Skin epidermis (tissue), 12 donors: Measurements from ENCODE around the gene CTSW.
A peak's percentile ranks its signal among the peaks of the same experiment; 100 is the strongest.

Experiments used
- H3K27ac ChIP-seq, 21 experiments: fragments of 200-600 bp; sonication (generic) in 11 of 21; one replicate each; pipeline ENCODE4 v1.5.0; 2020; ENCODE audit warnings: mild to moderate bottlenecking in 3 of 21, inconsistent platforms in 2 of 21, moderate library complexity in 2 of 21
- H3K4me3 ChIP-seq, 7 experiments: fragments of 200-600 bp; sonication (generic) in 2 of 7; one replicate each; pipeline ENCODE4 v1.5.0; 2020; ENCODE audit warnings: inconsistent platforms in 2 of 7, mild to moderate bottlenecking in 2 of 7, moderate library complexity in 1 of 7

CTSW gene

GRCh38 chr11:65895482-65895981 is 15.9 kb downstream of the CTSW start:
- no peak overlapping the region for H3K27ac ChIP-seq
- H3K4me3 ChIP-seq: no peak overlapping the region

DNA sequence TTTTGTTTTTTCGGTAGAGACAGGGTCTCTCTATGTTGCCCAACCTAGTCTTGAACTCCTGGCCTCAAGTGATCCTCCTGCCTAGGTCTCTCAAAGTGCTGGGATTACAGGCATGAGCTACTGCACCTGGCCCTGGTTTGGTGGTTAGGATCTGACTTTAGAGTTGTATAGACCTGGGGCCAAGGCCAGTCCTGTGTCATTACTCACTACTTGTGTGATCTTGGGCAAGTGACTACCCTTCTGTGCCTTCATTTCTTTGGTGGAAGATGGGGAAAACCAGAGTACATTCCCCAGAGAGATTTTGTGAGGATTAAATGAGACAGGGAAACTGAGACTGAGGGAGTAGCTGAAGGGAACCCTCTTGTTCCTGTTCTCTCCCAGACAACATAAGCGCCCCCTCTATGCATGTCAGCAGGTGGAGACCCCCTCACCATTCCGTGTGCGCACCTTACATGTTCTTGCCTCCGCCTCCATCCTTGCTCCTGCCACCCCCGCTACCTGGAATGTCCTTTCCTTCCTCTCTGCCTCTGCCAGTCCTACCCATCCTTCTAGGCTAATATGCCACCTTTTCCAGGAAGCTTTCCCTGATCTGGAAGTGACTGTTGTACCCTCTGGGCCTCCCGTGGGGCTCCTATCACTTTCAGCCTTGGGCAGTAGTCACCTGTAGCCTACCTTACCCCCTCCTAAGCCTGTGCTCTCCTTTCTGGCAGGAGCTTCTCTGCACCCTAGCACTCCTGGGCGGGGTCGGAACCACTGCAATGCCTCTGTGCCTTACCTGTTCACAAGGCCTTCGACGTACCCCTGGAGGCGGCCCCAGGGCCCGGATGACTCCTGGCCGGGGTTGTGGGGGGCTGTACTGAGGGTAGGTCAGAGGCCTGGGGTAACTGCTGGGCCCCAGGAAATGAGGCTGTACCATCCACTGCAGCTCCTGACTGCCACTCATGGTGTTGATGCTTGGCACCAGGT is 16.7 kb downstream of the CTSW start:
- Histone ChIP-seq H3K27ac (peak overlapping the region in 2 of 21 experiments; percentile 6 to 14), H3K4me3 (no peak overlapping the region)

DNA sequence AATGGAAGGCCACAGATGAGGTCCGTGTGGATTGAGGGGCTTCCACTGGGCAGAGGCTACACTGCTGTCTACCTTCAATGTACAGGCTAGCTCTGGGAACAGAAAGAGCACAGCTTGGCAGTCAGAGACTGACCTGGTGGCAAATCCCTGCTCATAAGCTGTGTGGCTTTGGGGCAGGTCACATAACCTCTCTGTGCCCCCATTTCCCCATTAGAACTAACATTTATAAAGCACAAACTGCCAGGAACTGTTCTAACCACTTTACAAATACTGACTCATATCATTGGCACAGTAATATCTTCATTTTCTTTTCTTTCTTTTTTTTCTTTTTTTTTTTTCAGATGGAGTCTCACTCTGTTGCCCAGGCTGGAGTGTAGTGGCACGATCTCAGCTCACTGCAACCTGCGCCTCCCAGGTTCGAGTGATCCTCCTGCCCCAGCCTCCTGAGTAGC is 17.4 kb downstream of the CTSW start:
- no peak overlapping the region for H3K4me3 ChIP-seq
- H3K27ac ChIP-seq: peak overlapping the region in 2 of 21 experiments; percentile 6 to 14

DNA sequence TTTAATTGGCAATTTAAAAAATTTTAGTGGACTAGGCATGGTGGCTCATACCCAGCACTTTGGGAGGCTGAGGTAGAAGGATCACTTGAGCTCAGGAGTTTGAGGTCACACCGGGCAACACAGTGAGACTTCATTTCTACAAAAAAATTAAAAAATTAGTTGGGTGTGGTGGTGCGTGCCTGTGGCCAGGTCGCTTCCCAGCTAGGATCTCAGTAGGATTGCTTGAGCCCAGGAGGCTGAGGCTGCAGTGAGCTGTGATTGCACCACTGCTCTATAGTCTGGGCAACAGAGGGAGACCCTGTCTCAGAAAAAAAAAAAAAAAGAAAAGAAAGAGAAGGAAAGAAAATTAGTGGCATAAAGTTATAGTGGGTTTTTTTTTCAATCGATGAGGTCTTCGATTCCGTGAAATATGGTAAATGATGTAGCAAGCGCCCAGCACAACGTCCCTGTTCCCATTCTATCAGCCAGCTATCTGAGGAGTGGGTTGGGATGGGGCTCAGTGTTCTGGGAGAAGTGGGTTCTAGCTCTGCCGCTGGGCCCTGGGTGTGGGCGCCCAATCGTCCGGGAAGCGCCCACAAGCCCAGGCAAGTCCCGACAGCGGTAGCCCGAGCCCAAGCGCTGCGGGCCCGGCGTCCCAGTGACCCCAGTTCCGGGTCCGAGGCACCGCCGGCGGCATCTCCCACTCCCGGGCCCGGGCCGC is 19.2 kb downstream of the CTSW start:
- peak overlapping the region; percentile 48 to 68 (median 59) for H3K4me3 ChIP-seq
- H3K27ac ChIP-seq: peak overlapping the region in 19 of 21 experiments; percentile 42 to 95 (median 84)

DNA sequence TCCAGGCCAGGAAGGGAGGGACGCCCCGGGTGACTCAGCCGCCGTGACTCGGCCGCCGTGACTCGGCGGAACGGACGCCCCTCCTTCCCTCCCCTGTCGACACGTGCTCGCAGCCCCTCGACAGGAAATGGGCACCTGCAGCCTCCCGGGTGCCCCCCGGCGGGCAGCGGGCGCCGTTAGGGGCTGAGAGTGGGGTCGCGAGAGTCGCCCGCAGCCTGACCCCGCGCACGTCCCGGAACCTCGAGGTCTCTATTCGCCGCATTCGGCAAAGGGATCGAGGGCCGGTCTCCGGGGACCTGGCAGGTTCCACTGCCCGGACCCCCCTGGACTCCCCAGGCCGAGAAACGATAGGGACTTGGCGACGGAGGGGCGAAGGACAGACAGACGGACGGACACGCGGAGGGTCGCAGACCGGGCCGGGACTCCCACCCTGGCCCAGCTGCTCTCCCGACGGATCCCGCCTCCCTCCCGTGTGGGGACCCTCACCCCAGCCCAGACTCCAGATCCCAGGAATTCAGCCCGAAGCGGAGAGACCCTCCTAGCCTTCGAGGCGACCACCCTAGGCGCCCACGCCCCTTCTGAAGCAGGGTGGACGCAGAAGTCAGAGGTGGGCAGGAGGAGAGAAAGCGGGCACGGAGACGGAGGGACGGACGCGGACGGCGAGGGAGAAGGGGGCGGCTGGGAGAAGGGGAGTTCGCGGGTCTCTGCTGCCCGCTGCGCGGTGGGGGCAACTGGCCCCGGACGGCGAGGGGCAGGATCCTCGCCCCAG is 19.9 kb downstream of the CTSW start:
- Histone ChIP-seq H3K27ac (peak overlapping the region; percentile 40 to 95 (median 83)), H3K4me3 (peak overlapping the region; percentile 48 to 68 (median 59))

DNA sequence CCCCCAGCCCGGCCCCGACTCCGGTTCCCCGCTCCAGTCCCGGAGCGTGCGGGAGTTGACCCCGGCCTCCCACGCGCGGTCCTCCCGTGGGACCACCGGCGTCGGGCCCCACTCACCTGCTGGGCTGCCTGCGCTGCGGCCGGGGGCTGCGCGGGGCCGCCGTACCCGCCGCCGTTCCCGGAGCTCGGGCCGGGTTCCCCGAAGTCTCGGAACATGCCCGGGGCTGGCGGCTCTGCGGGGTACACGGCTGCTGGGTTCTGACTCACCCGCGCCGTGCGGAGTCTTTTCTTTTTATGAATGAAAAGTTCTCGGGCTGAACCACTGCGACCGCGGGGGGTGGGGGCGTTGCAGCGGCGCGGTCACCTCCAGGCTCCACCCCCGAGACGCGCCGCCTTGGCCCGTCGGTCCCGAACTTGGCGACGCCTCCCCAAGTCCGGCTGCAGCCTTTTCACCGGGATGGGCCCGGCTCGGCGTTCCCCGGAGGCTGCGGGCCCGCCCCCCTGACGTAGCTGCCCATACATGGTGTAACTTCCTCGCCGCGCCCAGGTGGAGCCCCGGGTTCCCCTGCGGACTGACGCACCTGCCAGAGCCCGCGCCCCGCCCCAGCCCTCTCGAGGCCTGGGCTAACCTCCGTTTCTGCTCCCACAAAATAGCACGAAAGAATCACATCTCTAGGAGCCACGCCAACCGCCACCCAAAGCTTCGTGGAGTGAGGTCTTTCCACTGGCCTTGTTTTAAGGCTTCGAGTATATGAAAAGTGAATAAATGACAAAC is 20.7 kb downstream of the CTSW start, which contains the start of gene FOSL1:
TSS of gene FOSL1 (minus strand) at position 264 of the 774 bp plus-strand sequence. CDS start at position 215, 49 bp downstream.
- Histone ChIP-seq H3K4me3 (peak within 1 kb of the TSS; percentile 48 to 68 (median 59)), H3K27ac (peak within 1 kb of the TSS; percentile 40 to 95 (median 83))

DNA sequence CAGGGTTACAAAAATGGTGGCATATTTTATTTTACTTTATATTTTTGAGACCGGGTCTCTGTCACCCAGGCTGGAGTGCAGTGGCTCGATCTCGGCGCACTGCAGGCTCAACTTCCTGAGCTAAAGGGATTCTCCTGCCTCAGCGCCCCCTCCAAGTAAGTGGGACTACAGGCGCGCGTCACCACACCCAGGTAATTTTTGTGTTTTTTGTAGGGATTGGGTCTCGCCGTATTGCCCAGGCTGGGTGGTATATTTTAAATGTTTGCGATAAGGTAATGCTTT is 21.2 kb downstream of the CTSW start:
- Histone ChIP-seq H3K4me3 (peak overlapping the region in 4 of 7 experiments; percentile 48 to 68 (median 62)), H3K27ac (peak overlapping the region in 14 of 21 experiments; percentile 16 to 92 (median 81))

DNA sequence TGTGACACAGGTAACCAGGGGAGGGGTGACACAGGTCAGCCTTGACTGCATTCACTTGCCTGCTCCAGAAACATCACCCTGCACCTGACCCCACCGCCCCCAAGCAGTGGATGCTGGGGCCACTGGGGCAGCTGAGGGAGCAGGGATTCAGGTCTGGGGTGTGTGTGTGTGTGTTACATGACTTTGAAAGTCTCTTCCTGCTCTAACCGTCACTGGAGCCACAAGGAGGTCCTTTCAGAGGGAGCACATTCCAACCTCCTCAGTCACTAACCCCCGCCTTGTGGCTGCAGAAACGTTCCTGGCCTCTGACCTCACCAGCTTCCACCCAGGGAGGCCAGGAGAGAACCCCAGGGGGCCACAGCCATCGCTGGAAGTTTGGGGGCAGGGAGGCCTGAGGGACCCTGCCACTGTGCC is 23.4 kb downstream of the CTSW start:
- Histone ChIP-seq H3K4me3 (no peak overlapping the region), H3K27ac (peak overlapping the region in 2 of 21 experiments; percentile 22 to 57)

DNA sequence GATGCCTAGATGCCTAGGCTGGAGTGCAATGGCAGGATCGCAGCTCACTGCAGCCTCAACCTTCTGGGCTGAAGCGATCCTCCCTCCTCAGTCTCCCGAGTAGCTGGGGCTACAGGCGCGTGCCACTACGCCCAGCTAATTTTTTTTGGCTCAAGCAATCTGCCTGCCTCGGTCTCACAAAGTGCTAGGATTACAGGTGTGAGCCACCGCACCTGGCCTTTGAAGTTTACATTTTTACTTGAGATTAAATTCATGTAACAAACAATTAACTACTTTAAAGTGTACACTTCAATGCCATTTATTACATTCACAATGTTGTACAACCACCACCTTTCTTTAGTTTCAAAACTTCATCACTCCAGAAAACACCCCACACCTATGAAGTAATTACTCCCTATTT is 24.1 kb downstream of the CTSW start:
- peak overlapping the region in 2 of 21 experiments; percentile 22 to 57 for H3K27ac ChIP-seq
- H3K4me3 ChIP-seq: no peak overlapping the region

DNA sequence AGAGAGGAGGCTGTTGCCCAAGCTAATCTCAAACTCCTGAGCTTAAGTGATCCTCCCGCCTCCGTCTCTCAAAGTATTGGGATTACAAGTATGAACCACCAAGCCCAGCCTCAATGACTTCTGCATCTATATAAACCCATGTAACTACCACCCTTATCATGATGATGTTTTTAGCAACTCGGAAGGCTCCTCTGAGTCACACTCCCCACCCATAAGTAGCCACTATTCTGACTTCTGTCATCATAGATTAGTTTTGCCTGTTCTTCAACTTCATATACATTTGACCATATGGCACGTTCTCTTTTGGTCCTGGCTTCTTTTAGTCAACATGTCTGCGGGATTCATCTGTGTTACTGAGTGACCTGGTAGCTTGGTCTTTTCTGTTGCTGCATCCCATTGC is 27.0 kb downstream of the CTSW start:
- no peak overlapping the region for H3K4me3 ChIP-seq

DNA sequence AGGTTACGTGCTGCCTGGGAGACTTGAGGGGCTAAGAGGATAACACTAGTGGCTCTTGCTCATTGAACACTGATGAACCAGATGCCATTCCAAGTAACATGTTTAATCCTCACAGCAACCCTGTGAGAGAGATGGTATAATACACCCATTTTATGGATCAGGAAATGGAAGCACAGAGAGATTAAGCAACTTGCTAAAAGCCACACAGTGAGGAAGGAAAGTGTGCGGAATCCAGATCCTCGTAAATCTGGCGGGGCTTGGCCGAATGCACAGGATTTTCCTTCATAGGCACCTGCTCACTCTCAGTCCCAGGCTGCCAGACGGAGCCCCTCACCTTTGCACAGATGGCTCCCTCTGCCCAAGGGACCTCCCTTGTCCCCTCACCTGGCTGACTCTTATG is 28.2 kb downstream of the CTSW start:
- Histone ChIP-seq H3K4me3 (no peak overlapping the region), H3K27ac (no peak overlapping the region)

More for the DNA sequence above, 27.0 kb downstream of the CTSW start:
- H3K27ac ChIP-seq: no peak overlapping the region

DNA sequence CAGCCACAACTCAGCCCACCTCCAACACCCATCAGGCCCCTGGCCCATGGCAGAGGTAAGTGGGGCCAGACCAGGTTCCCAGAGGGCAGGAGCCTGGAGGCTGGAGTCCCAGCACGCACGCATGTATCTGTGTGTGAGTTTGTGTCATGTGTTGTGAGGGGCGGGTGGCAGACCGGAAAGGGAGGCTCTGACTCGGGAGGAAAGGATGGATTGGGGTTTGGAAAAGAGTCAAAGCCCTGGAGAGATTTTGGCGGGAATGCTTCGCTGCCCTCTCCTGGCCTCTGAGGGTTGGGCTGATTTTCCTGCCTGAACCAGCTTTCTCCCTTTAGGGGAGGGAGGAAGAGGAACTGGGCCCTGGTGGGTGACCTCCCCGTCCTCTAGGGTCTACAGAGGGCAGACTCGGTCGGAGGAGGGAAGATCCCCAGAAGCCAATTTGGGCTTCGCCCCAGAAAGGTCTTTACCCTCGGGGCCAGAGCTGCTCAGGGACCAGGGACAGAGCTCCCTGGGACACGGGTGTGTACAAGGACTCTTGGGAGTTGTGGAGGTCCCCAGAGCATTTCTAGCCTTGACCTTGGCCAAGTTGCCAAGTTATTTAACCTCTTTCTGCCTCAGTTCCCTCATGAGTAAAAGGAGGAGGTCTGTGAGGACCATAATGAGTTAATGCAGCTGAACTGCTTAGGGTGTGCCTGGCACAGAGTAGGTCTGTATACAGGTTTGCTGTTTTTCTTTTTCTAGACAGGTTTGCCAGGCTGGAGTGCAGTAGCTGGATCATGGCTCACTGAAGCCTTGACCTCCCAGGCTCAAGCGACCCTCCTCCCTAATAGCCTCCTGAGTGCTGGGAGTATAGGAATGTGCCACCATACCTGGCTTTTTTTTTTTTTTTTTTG is 32.3 kb downstream of the CTSW start:
- H3K4me3 ChIP-seq: no peak overlapping the region
- peak overlapping the region in 17 of 21 experiments; percentile 0 to 76 (median 56) for H3K27ac ChIP-seq

- H3K4me3 ChIP-seq: no peak overlapping the region
- peak overlapping the region in 14 of 21 experiments; percentile 0 to 76 (median 47) for H3K27ac ChIP-seq
Observed at GRCh38 chr11:65912845-65913244, 33.2 kb downstream of the CTSW start.

GRCh38 chr11:65915101-65915820 is 35.6 kb downstream of the CTSW start:
- Histone ChIP-seq H3K4me3 (no peak overlapping the region), H3K27ac (peak overlapping the region in 20 of 21 experiments; percentile 27 to 100 (median 96))

DNA sequence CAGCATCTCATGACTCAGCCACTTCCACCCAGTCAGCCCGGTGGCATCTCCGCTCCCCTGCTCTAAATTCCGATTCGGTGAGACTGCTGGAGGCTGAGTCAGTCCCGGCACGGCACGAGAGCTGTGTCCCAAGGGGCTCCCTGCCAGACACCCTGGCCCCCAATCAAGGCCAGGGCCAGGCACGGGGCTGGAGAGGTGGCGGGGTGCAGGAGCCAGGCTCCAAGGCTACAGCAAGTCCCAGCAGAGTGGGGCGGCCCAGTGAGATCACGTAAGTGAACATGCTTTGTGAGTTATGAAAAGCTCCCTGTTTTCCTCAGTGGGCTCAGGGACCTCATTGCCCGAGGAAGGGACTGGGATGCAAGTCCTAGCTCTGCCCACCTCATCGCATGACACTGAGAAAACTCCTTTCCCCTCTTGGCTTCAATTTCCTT is 36.2 kb downstream of the CTSW start:
- H3K4me3 ChIP-seq: no peak overlapping the region
- peak overlapping the region in 20 of 21 experiments; percentile 0 to 100 (median 96) for H3K27ac ChIP-seq

GRCh38 chr11:65916391-65916790 is 36.8 kb downstream of the CTSW start:
- no peak overlapping the region for H3K4me3 ChIP-seq

GRCh38 chr11:65917077-65917433 is 37.4 kb downstream of the CTSW start:
- Histone ChIP-seq H3K4me3 (peak overlapping the region in 1 of 7 experiments; percentile 77), H3K27ac (peak overlapping the region in 15 of 21 experiments; percentile 68 to 100 (median 98))

More at GRCh38 chr11:65916391-65916790, 36.8 kb downstream of the CTSW start:
- H3K27ac ChIP-seq: peak overlapping the region in 20 of 21 experiments; percentile 0 to 100 (median 96)
